Activated CD4-positive, alpha-beta T cell treated with anti-CD3 and anti-CD28 coated beads, Interleukin-2, amount 50 U/mL, for 1 hour (primary cell): Measurements from ENCODE around the gene CDC5L.

Experiments used
- DNase-seq: peaks from one replicate; pipeline ENCODE4 v3.0.0-alpha.2; 2020

The CDC5L gene

GRCh38 chr6:44477293-44477894 is 89.9 kb downstream of the CDC5L start:
- no peak for DNase-seq

- DNase-seq, result no peak
Measured at GRCh38 chr6:44478158-44478557, 90.7 kb downstream of the CDC5L start.

- no peak for DNase-seq
Measured at GRCh38 chr6:44478591-44479254, 91.2 kb downstream of the CDC5L start.

- DNase-seq, result no peak
Measured at GRCh38 chr6:44480097-44480541, 92.6 kb downstream of the CDC5L start.

- no peak for DNase-seq
Measured at GRCh38 chr6:44481056-44481455, 93.5 kb downstream of the CDC5L start.

GRCh38 chr6:44481760-44482159 is 94.3 kb downstream of the CDC5L start:
- no peak for DNase-seq

GRCh38 chr6:44485601-44486401 is 98.3 kb downstream of the CDC5L start:
- no peak for DNase-seq

- no peak for DNase-seq
Measured at GRCh38 chr6:44487002-44487401, 99.5 kb downstream of the CDC5L start.

GRCh38 chr6:44487586-44487985 is 100.1 kb downstream of the CDC5L start:
- DNase-seq, result no peak

- DNase-seq, result no peak
Measured at GRCh38 chr6:44489910-44490604, 102.6 kb downstream of the CDC5L start.

- no peak for DNase-seq
Measured at GRCh38 chr6:44493132-44493531, 105.6 kb downstream of the CDC5L start.

GRCh38 chr6:44493593-44493992 is 106.1 kb downstream of the CDC5L start:
- DNase-seq, result no peak

- no peak for DNase-seq
Measured at GRCh38 chr6:44494011-44494501, 106.5 kb downstream of the CDC5L start.

GRCh38 chr6:44495036-44495901 is 107.8 kb downstream of the CDC5L start:
- no peak for DNase-seq

- DNase-seq, result no peak
Measured at GRCh38 chr6:44496665-44497369, 109.3 kb downstream of the CDC5L start.

- DNase-seq, result no peak
Measured at GRCh38 chr6:44497807-44498206, 110.3 kb downstream of the CDC5L start.

GRCh38 chr6:44498436-44498835 is 110.9 kb downstream of the CDC5L start:
- DNase-seq, result no peak

- DNase-seq, result no peak
Measured at GRCh38 chr6:44499609-44500008, 112.1 kb downstream of the CDC5L start.
